Dedifferentiated amniotic fluid mesenchymal stem cell (primary cell): ENCODE data around the gene OSGEP.
A peak's percentile ranks its signal among the peaks of the same experiment; 100 is the strongest.
"Not testable (repeated sequence)": the region's sequence is repeated elsewhere in the genome, so short reads cannot be mapped to it uniquely, and the experiment has no call there.

ENCODE experiments used
- DNase-seq: peaks from one replicate; pipeline ENCODE4 v3.0.0-alpha.2; 2016; ENCODE audit errors: extremely low spot score

The OSGEP gene

GRCh38 chr14:20469890-20470602, 15.4 kb upstream of the OSGEP start:
- peak; percentile 54 for DNase-seq

DNA sequence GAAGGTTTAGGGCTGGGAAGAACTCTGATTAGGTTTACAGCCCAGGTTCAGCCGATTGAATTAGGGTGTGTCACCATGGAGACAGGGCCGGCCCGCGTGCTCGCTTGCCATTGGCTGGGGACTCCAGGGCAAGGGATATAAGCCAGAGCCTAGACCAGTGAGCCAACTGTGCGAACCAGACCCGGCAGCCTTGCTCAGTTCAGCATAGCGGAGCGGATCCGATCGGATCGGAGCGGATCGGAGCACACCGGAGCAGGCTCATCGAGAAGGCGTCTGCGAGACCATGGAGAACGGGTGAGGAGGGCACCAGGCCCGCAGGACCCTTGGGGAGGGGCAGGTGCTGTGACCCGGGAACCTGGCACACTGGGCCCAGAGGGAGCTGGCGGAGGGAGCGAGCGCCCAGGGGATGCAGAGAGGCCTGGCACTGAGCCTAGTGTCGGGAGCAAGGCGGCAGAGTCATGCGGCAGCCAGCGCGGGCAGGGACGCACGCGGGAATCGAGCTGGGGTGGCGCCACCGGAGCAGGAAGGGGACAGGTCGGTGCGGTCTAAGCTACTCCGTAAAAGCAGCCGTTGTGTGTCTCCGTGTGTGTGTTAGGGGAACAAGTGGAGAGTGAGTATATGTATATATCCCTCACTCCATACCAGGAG, 14.8 kb upstream of the OSGEP start, which contains the start of gene PNP:
Gene PNP, plus strand, starts transcription at position 165 of the 648 bp plus-strand sequence. Its CDS starts 119 bp downstream, at position 284.
- DNase-seq, result peak; percentile 74

- DNase-seq, result peak; percentile 15
Observed at GRCh38 chr14:20468764-20469241, 14.2 kb upstream of the OSGEP start.

DNA sequence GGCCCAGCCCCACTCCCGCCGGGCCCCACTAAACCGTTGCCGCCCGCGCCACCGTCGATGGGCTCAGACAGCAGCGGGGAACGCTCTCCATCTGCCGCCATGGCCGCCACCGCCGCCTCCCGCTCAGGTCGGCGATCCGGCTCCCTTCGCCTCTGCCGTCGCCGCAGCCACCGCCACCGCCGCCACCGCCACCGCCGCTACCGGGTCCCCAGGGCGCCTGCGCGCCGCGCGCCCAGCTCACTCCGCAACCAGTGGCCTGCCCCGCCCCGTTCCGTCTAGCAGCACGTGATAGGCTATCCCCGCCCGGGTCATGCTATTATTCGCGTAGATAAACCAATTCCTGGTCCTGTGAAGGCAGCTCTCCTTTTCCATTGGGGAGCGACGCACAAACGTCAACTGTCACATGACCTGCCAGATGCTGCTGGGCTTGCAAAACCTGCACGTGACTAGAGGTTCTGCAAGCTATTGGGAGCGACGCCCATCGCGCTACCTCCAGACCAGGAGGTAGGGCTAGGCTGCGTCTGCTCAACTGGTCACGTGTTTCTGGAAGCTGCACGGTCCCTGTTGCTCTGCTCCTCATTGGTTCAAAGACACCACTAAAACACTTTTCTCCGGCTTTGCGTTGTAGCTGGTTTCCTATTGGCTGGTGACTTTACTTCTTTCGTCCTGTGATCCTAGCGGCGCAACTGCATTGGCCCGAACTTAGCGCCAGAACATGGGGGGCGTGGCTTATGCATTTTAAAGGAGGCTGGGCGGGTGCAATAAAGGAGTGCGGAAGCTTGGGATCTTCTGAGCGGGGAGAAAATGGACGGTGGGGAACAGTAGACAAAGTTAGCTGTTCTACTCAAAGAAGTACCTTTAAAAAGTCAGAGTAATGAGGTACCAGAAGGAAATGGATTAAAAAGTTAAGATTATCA, 6.9 kb upstream of the OSGEP start, which contains the start of gene PIP4P1:
Gene PIP4P1, minus strand, starts transcription at position 210 of the 917 bp plus-strand sequence. Its CDS starts 109 bp downstream, at position 101.
- DNase-seq, result peak; percentile 100

- no peak for DNase-seq
Observed at GRCh38 chr14:20460458-20461224, 6.0 kb upstream of the OSGEP start.

GRCh38 chr14:20458031-20458789, 3.6 kb upstream of the OSGEP start:
- DNase-seq, result no peak

DNA sequence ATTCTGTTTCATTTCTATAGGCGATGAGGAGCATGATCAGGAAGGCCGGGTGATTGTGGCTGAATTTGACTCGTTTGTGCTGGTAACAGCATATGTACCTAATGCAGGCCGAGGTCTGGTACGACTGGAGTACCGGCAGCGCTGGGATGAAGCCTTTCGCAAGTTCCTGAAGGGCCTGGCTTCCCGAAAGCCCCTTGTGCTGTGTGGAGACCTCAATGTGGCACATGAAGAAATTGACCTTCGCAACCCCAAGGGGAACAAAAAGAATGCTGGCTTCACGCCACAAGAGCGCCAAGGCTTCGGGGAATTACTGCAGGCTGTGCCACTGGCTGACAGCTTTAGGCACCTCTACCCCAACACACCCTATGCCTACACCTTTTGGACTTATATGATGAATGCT, 2.4 kb upstream of the OSGEP start:
- no peak for DNase-seq

GRCh38 chr14:20455355-20456300, 1.0 kb upstream of the OSGEP start:
- DNase-seq, result peak; percentile 75

GRCh38 chr14:20452831-20453230, 1.8 kb downstream of the OSGEP start:
- DNase-seq, result not testable (repeated sequence)

DNA sequence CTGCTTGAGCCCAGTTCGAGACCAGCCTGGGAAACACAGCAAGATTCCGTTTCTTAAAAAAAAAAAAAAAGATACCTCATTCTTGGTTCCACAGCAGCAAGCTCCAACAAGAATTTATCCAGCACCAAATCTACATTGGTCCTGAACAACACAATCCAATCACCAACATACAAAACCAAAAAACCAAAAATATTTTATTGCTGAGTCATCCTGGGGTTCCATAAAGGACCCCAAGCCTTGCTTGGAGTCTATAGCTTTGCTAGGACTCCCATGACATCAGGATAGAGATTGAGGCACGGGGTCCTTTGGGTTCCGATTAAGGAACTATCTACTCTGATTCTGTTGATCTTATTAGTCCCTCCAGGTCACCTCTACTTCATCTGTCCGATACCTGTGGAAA, 7.7 kb downstream of the OSGEP start:
- no peak for DNase-seq

GRCh38 chr14:20443650-20444049, 11.0 kb downstream of the OSGEP start:
- DNase-seq, result not testable (repeated sequence)

GRCh38 chr14:20441461-20441860, 13.2 kb downstream of the OSGEP start:
- DNase-seq, result no peak

GRCh38 chr14:20440882-20441281, 13.7 kb downstream of the OSGEP start:
- no peak for DNase-seq

DNA sequence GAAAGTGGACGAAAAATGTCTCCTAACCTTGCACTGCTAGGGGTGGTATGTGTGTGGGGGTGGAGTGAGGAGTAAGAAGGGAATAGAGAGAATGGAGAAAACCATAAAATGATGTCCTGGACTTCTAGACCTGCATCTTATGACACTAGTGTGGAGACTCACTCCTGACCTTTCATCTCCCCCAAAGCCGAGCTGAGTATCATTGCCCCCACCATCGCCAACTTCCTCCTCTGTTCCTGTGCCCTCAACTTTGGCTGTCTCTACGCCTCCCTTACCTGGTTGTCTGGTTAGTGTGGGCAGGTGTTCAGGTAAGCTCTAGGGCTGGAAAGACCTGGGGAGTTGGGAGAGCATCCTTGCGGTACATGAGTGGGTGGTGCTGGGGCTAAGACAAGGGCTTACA, 14.1 kb downstream of the OSGEP start:
- DNase-seq, result no peak

- no peak for DNase-seq
Observed at GRCh38 chr14:20438664-20439063, 15.9 kb downstream of the OSGEP start.

- peak; percentile 32 for DNase-seq
Observed at GRCh38 chr14:20436363-20436755, 18.3 kb downstream of the OSGEP start.

DNA sequence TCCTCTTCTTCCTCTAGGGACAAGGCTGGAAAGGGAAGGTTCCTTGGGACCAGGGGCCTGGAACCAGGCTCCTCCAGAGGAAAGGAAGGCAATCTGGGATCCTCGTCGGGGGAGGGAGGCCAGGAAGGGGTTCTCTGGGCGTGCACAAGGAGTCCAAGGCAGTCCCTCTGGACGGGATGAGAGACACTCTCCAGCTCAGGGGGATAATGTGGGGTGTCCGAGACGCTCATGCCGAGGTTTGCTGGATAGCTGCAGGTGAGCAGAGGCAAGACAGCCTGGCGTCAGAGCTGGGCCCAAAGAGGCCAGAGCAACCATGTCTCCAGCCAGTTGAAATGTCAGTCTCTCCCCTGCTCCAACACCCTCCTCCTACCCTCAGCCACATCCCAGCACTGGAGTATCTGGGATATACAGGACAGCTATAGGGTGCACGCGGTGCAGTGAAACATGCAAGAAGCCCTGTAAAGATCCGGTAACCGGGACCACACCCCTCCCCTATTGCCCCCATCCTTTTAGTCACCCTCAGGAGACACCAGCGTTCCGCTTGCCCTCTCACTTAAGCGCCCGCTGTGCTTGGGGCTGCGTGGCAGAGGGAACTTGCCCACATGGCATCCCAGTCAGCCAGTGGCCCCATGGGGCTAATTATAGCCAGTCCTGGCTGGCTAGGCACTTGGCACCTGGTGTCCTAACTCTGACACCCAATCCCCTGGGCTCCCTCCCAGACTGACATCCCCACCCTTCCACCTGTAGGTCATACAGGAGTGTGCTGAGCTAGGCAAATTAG, 18.8 kb downstream of the OSGEP start, which contains the start of gene KLHL33:
Gene KLHL33, minus strand, starts transcription at position 585 of the 781 bp plus-strand sequence. Its CDS starts 355 bp downstream, at position 230.
- DNase-seq, result no peak
